HG03097 (cell line): Measurements from ENCODE around the gene MN1.

Experiments used
- ATAC-seq: cut with Tn5 transposase; IDR thresholded peaks from one replicate; pipeline ENCODE4 v1.9.1; 2021; ENCODE audit not compliant: unreplicated experiment, low FRiP score

MN1 gene

DNA sequence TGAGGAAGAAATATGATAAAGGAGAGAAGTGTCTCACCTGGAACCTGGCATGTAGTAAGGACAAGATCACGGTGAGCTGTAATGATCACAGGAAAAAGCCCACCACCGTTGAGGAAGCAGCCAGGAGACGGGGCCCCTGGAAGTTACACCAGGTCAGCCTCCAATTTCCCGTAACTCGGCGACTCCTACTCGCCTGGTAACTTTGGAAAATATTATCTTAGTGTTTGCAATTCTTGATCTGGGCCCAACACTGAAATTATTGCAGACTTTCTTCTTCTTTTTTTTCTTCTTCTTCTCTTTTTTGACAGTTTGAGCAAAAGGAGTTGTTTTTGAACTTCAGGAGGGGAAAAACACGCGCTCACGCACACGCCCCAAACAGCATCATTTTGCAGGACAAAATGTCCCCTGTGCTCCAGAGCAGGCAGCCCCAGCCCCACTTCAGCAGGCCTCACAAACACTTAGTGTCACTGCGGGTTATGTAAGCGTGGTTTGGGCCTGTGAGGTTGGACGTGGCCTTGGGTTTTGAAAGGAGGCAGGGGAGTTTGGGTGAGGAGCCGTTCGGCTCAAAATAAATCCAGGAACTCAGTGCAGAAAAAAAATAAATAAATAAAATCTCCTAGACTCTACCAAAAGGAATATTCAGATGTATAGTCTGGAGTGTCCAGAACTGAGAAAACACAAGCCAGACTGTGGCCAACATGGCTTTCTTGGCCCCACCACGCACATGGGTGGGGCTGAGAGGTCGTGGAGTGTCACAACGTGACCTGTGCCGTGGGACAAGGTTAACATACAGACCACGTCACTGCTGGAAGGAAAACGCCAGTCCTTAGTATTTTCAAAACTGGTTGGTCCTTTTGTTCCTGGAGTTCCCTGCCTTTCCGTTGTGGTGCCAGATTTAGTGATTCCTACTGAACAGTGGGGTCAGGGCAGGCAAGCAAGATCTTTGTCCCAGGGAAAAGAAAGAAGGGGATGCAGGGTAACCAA lies 26.3 kb upstream of the MN1 start:
- ATAC-seq: no peak

DNA sequence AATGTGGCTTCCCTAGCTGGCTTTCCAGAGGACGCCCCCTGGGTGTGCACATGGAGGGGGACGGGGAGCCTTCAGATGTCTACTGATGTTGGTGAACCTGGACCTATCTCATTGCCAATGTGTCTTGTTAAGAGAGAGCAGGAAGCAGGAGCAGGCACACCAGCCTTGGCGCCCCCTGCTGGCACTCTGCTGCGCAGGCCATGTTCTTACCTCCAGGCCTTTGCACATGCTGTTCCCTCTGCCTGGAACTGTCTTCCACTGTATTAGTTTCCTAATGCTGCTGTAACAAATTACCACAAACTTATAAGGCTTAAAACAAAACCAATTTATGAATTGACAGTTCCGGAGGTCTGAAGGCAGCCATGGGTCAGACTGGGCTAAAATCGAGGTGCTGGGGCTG lies 23.6 kb upstream of the MN1 start:
- no peak for ATAC-seq

DNA sequence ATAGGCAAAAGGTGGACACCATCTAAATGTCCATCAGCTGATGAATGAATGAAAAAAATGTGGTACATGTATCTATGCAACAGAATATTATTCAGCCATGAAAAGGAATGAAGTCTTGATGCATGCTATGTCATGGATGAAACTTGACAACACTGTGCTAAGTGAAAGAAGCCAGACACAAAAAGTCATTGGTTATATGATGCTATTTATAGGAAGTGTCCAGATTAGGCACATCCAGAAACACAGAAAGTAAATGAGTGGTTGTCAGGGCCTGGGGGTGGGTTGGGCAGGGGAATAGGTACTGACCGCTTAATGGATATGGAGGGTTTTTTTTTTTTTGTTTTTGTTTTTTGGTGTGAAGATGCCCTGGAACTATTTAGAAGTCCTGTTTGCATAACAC lies 21.7 kb upstream of the MN1 start:
- ATAC-seq: no peak

DNA sequence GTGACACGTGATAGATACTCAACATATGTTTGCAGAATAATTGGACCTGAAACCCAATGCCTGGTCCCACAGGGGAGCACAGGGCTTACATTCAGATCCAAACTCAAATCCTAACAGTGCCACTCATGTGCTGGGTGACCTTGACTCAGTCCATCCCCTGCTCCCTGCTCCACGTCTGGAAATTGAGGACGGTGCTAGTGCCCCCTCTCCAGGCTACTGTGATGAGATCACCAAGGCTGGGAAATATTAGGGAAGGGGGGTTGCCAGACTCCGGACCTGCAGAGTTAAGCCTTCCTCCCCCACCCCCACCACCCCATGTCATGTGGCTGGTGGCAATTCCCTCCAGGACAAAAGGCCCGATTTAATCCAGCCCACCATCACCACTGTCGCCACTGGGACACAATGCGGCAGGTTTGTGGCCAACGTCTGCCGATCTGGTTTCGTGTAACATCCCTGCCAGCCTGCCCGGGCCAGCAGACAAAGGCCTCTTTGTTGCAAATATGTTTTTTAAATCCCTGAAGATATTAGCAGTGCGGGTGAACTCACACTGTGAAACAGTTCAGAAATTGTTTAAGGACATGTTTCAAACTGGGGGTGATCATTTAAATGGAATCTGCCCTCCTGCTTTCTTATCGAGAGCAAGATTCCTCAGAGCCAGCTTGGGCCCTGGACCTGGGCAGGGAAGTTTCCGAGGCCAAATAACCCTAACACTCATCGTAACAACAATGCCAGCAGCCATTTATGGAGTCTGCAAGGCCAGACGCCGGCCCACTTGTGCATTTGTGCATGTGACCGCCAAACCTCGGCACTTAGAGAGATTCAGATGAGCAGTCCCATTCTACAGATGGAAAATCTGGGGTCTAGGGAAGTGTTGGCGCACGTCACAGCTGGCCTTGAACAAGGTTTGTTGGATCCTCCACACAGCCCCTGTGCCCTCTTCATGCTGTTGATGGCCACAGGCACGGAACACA lies 19.6 kb upstream of the MN1 start:
- no peak for ATAC-seq

DNA sequence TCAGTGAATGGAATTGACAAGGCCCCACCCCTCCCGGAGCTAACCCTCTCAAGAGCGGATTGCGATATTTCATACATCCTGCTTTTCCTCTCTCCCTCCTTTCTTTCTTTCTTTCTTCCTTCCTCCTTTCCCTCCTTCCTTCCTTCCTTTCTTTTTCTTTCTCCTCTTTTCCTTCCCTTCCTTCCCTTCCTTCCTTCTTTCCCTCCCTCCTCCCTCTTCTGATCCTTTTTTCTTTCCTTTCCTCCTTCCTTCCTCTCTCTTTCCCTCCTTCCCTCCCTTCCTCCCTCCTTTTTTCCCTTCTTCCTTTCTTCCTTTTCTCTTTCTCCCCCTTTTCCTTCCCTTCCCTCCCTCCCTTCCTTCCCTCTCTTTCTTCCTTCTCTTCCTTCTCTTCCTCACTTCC lies 15.0 kb upstream of the MN1 start:
- no peak for ATAC-seq

DNA sequence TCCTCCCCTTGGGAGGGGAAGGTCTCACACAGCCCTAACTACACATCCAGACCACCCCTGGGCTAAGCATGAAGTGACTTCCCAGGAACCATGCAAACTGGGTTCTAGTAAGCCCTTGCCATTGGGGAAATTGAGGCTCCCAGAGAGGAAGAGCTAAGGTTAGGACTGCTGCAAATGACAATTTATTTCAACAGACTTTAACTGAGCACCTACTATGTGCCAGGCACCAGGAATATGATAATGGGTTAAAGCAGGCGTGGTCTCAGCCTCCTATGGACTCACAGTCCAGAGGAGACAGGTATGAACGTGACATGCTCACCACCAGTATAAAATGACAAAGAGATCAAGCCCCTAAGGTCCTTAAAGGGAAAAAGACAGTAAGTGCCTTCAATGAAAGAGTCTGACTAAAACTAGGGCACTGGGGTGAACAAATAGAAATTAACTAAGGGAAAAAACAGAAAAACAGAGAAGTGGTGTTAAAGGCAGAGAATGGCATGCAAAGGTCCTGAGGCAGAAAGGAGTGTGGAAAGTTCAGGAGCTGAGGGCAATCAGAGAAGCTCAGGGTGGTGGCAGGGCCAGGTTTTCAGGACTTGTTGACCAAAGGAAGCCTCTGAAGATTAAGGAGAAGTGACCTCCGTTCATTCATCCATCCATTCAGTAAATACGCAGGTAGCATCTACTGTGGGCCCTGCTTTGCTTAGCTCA lies 14.4 kb upstream of the MN1 start:
- ATAC-seq: no peak

DNA sequence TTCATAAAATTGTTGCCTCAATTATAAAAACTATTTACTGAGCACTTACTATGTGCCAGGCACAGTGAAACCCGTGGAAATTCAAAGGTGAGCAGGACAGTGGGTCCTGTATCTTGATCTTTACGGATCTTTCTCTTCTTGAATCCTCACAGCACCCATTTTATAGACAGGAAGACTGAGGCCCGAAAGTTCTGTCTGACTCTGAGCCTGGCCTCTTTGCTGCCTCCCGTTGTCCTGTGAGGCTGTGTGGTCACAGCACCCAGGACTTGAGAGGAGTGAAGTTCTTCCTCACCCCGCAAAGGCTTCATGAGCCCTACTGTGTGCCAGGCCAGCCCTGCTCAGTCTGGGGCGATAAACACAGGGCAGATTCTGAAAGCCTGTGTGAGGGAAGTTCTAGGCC lies 13.4 kb upstream of the MN1 start:
- no peak for ATAC-seq

DNA sequence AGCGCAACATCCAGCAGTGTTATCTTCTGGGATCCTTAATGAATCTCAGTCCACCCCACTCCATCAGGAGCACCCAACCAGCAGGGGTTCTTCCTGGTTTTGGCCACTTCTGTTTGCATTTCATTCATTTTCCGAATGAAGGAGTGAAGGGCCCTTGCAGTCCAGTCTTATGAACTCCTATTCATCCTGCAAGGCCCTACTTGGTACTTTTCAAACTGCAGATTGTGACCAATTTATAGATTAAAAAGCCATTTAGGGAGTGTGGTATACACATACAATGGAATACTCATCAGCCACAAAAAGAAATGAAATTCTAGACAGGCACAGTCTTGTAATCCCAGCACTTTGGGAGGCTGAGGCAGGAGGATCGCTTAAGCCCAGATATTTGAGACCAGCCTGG lies 10.2 kb upstream of the MN1 start:
- ATAC-seq: no peak

DNA sequence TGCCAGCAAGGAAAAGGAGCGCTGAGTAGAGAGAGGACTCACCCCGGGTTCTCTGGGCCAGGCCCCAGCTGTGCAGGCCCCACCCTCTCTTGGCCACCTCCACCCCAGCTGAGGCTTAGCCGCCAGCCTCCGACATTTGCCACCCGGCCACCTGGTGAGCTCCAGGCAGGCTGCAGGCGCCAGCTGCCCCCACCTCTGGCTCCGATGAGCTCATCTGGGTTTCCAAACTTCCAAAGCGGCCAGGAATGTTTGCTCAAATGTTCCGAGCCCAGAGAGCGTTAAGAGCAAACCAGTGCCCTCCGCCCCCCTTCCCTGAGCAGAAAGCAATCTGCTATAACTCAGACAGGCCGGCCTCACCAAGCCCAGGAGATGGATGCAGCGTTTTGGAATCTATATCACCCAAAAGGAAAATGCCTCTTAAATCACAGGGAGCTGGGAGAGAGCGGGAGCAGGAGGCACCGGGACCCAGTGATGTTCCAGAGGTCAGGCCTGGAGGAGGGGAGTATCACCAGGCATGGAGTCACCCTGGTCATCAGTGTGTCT lies 9.1 kb upstream of the MN1 start:
- no peak for ATAC-seq

DNA sequence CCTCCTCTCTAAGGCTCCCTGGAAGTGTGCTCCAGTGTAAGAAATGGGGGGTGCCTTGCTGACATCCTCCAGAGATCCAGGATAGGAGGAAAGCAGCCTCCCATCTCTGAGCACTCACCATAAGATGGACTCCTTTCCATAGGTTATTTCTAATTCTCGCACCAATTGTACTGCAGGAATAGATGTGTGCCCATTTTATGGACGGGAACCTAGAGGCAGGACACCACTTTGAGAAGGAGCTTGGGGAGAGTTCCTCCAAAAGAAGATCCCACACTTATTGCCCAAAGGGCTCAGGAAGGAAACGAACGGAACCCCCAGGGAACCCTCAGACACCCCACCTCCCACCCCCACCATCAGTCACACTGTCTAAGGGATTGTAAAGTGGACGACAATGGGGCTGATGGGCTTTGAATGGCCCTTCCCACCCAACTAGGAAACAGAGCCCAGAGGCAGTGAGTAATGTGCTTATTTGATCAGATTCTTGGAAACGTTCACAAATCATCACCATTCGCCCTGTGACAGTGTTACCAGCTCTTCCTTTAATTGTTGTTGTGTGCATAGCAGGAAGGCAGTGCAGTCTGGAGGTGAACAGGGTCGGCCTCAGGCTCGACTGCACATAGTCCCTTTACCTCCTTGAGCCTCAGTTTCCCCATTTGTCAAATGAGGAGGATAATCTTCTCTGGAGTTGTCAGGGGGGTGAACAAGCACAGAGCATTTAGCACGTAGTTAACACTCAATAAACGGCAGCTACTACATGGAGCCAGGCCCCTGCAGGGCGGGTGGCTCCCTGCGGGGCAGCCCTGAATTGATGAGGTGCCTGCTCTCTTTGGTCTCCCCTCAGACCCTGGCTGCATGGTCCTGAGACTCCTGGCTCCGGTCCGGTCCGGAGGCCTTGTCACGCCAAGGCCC lies 8.4 kb upstream of the MN1 start:
- no peak for ATAC-seq

DNA sequence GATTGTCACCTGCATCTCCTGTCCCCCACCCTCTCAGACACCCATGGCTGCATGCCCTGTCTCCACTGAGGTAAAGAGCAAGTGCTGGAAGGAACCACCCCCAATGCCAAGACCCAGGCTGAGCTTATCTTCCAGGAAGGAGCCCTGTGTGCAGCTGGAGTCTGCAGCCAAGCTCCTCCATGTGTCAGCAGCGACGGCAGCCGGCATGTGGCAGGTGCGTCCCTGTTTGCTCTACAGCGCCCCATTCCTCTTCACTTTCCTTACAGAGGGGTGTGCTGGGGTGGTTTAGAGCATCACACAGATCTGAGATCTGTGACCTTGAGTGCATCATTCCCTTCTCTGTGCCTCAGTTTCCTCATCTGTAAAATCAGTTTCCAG lies 7.7 kb upstream of the MN1 start:
- no peak for ATAC-seq

DNA sequence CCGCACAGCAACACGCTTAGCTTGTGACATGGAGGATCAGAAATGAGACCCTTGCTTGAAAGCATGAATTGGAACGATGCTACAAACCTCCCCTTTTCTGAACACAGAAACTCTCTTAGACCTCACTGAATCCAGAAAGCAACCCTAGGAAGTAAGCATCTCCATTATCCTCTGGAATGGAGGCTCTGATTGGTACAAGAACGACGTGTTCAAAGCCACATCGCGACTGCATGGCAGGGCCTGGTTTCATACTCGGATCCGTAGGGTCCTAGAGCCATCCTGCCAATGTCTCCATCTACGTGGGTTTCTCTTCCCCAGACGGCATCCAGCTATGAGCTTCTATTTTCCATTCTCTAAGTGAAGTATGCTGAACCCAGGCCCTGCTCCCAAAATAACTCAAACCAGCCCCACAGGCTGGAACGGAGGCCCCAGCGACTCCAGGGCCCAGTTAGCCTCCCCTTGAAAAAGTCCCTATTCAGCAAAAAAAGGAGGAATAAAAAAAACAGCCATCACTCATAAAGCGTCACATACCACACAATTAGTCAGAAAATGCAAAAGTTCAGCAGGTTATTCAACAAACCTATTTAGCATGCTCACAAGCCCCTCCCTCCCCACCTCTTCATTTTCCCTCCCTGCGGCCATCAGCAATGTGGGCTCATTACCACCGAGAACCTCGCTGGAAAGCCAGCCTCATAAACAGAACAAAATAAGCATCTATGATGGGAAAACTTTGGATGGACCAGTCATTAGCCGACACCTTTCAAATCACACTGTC lies 7.1 kb upstream of the MN1 start:
- no peak for ATAC-seq

DNA sequence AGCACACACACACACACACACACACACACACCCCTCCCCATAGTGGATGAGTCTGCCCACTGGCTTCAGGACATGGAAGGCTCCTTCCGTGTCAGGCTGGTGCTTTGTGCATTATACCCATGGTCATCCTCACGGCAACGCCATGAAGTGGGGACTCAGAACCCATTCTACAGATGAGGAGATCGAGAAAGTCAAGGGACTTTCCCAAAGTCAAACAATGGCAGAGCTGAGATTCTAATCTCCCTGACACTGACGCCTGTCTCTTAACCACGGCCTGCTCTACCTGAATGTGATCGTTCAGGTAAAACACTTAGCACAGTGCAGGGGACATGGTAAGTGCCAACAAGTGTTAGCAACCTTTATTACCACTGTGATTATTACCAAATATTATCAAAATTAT lies 4.3 kb upstream of the MN1 start:
- ATAC-seq: no peak

DNA sequence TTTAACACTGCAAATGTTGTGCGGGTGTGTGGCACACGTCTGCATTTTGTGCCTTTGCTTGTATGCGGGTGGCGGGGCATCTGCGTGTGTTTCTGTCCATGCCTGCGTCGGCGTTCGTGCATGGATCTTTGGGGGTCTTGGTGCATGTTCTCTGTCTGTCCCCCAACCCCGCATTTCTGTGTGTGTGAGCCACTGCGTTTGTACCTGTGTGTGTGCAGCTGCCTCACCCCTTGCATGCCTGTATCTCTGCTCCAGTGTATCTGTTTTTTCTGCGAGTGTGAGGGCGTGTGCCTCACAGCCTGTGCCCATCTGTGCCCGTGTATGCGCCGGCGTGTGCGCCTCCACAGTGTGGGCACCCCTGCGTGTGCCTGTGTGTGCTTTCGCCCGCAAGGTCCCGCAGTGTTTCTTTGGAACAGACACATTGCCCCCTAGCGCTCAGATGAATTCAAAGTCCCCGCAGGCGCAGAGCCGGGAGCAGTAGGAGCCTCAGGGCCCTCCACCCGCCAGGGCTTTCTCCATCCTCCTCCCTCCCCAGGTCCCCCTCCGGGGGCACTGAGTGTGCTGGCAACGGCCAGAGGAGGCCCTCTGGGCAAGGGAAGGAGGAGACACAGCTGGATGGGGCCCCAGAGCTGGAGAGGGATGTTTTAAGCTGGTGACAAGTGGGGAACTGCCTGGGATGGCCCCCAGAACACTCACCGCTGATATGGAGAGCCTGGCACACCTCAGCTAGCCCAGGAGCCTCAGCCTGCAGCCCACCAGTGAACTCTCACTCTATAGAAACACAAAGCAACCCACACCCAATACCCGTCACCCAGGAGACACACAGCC lies 3.1 kb upstream of the MN1 start:
- ATAC-seq: no peak

DNA sequence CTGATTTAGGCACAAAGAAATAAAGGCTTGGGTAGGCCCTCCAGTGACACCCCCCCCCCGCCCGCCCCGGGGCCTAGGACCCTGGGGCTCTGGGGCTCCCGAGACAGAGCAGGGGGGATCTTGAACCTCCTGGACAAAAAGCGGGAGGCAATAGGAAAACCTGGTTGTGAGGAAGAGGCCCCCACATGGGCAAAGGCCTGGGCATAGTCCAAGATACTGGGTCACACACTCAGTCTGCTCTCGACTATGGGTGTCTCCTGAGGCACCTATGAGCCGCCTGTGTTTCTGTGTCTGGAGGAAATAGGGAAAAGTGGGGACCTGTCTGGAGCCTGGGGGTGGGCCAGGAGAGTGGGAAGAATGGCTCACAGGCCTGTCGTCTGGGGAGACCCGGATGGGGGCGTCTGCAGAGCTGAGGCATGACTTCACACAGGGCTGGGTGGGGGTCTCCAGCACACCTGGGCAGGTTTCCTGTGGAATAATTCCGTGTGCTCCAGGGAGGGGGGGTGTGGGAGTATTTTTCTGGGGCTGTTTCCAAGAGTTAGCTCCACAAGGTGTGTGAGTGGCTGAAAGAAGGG lies 2.4 kb upstream of the MN1 start:
- ATAC-seq: no peak

DNA sequence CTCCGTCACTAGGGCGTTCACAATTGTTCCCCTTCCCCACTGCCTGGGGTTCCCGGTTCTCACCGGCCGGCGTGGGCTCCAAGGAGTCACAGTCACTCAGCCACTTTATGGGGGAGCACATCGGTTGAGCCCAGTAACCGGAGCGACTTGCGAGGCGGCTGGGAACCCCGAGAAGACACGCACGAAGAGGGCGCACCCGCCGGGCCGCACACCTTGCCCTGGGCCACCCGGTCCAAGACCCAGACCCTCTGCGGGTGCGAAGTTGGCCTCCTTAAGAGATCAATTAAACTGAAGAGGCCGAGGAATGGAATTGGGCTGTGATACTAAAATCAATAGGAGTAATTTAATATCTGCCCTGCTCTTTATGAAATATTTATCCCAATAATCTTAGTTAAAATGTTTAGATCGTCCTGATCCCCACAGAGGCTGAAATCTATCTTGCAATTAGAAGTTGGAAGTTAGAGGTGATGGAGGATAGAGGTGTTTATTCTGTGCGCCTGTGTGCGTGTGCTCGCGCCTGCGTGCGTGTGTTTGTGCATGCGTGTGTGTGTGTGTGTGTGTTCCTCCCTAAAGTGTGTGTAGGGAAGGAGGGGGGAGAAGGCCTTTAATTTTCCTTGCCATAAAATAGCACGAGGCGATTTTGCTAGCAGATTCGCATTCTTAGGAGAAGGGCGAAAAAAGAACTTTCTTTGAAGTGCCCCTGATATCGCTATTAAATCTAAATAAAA lies 954 bp upstream of the MN1 start:
- no peak for ATAC-seq

DNA sequence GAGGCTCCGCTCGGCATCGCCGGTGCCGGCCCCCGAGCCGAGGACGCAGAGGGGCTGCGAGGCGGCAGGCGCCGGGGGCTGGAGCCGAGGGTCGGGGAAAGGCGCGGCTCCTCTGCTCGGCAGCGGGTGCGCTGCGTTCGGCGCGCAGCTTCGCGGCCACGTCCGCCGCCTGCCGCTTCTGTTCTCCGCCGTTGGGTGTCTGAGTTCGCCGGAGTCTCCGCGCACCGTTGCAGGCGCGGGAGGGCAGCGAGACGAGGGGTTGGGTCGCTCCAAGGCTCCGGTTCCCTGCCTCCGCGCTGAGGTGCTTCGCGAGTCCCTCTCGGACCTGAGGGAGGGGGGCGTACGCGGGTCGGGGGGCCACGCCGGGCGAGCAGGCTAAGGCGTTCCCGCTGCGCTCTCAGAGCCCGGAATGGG lies 347 bp downstream of the MN1 start:
- ATAC-seq: no peak
